Lung (tissue), 12 donors: ENCODE results near the gene GTF3C5. TPM values are rescaled to one million over a fixed set of nuclear protein-coding genes. Genes with fewer than 3 reads are reported as not detected.

Experiments
- ATAC-seq: fragments of 200-7000 bp; cut with Tn5 transposase; one replicate; pipeline ENCODE4 v1.9.1; 2020; ENCODE audit warnings: moderate number of reproducible peaks; ENCODE audit not compliant: insufficient read depth, low FRiP score
- DNase-seq, 3 donors: peaks; one replicate each; pipeline ENCODE4 v3.0.0-alpha.2; 2013 to 2017
- H3K27ac ChIP-seq, 2 donors: one replicate each; pipeline ENCODE4 v1.5.1; 2013; ENCODE audit warnings: mild to moderate bottlenecking in 2 of 2, moderate library complexity in 2 of 2, control low read depth in 1 of 2, inconsistent platforms in 1 of 2, low read depth in 1 of 2, low read length in 1 of 2
- H3K27me3 ChIP-seq, 3 donors: one replicate each; pipeline ENCODE4 v1.5.1; 2013; ENCODE audit warnings: low read length in 2 of 3; ENCODE audit not compliant: control insufficient read depth in 3 of 3, insufficient read depth in 3 of 3
- H3K36me3 ChIP-seq, 4 donors: one replicate each; pipeline ENCODE4 v1.5.1; 2013; ENCODE audit warnings: low read length in 4 of 4, mild to moderate bottlenecking in 1 of 4, moderate library complexity in 1 of 4; ENCODE audit not compliant: control insufficient read depth in 4 of 4, insufficient read depth in 4 of 4
- H3K4me1 ChIP-seq, 5 donors: one replicate each; pipeline ENCODE4 v1.5.1; 2013; ENCODE audit warnings: low read length in 5 of 5, mild to moderate bottlenecking in 2 of 5, moderate library complexity in 1 of 5; ENCODE audit not compliant: control insufficient read depth in 5 of 5, insufficient read depth in 5 of 5
- H3K4me3 ChIP-seq: one replicate; pipeline ENCODE4 v1.5.1; 2013; ENCODE audit warnings: mild to moderate bottlenecking, control low read depth, moderate library complexity
- H3K9ac ChIP-seq, 2 donors: one replicate each; pipeline ENCODE4 v1.5.1; 2013; ENCODE audit warnings: low read length in 2 of 2, control low read depth in 1 of 2; ENCODE audit not compliant: insufficient read depth in 1 of 2
- H3K9me3 ChIP-seq, 4 donors: one replicate each; pipeline ENCODE4 v1.5.1; 2013; ENCODE audit warnings: low read length in 3 of 4, mild to moderate bottlenecking in 1 of 4, moderate library complexity in 1 of 4; ENCODE audit not compliant: control insufficient read depth in 4 of 4, insufficient read depth in 3 of 4
- CTCF ChIP-seq: IDR thresholded peaks from 2 replicates; pipeline ENCODE4 v1.5.1; 2012; ENCODE audit warnings: mild to moderate bottlenecking; ENCODE audit errors: control extremely low read depth, extremely low read depth
- WGBS, 2 donors: extraction: QIAGEN DNeasy Blood & Tissue Kit; methylation state at CpG; one replicate each; pipeline ENCODE4 v1.1.7; 2013; 5-methylcytosine and 5-hydroxymethylcytosine counted together
- polyA plus RNA-seq, 2 donors: library from polyadenylated mRNA; stranded (reverse); fragments of 200-250 nt; gene quantifications; one replicate each; pipeline ENCODE4 v1.2.1, GENCODE V29; 2013
- total RNA-seq, 2 donors: library from RNA; depleted of rRNA in 1 of 2; stranded (reverse); fragments of >200 nt in 1 of 2; gene quantifications; one replicate each; pipeline ENCODE4 v1.2.1, GENCODE V29; 2014 to 2021
- donor health status: control.
- donor health status: control.
- donor health status: Bipolar disorder and iron deficiency.
- donor health status: healthy.
- donor health status: DM: yes; HTN: yes; CAD: no.

GTF3C5 gene
- total and polyA plus RNA-seq, 4 donors: 41.0 to 60.0 (median 45.5) TPM

GRCh38 chr9:133104718-133105460, 74.1 kb downstream of the GTF3C5 start:
- H3K9me3 ChIP-seq: no peaks in the 10 kb centered on the region
- H3K4me3 ChIP-seq: no peak overlapping the region
- H3K9ac ChIP-seq: no peak overlapping the region
- no peak overlapping the region for H3K27ac ChIP-seq
- TF ChIP-seq CTCF: no peak
- H3K4me1 ChIP-seq: no peaks in the 10 kb centered on the region
- peaks cover 20 to 88% (median 35%) of the 10 kb centered on the region in 4 donors for H3K36me3 ChIP-seq
- H3K27me3 ChIP-seq: no peaks in the 10 kb centered on the region
- no peak for DNase-seq
- ATAC-seq: no peak
- 86 to 91% methylated on average over 15 of the region's 15 CpGs for WGBS, 2 donors

- ATAC-seq (no peak), DNase-seq (no peak)
- no peak for TF ChIP-seq CTCF
- H3K4me3 ChIP-seq: no peak overlapping the region
- H3K4me1 ChIP-seq: no peaks in the 10 kb centered on the region
- no peaks in the 10 kb centered on the region for H3K9me3 ChIP-seq
- peaks cover 21 to 88% (median 33%) of the 10 kb centered on the region in 4 donors for H3K36me3 ChIP-seq
- H3K27me3 ChIP-seq: no peaks in the 10 kb centered on the region
- H3K9ac ChIP-seq: no peak overlapping the region
- H3K27ac ChIP-seq: no peak overlapping the region
- 94% methylated on average over 7 of the region's 7 CpGs for WGBS, 2 donors
Measured at GRCh38 chr9:133105461-133105770, 74.6 kb downstream of the GTF3C5 start.

DNA sequence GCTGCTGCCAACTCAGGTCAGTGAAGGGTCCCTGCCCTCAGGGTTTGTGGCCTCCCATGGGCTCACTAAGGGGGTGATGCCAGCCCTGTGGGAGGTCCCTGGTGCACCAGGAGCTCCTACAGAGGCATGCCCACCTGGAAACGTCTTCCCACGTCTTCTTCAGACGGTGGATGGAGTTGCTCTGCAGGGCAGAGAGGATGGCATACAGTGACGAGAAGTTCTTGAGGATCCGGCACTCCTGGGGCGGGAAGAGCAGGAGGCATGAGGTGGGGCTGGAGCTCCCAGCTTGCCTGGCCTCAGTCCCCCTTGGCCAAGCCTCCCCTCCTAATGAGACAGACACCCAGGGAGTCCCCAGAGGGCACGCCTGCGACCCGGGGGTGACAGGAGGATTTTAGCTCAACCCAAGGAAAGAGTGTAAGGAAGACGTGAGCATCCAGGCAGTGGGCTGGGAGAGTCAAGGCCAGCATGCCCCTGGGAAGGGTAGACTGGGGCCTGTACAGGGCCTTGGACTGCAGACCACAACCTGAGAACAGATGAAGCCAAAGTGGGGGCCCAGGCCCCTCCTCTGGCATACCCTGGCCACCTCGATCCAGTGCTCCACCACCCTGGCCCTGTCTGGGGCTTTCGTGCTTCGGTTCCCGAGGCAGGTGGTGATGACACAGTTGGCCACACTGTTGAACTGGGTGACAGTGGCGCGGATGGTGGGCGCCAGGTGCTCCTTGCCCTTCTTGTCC, 75.9 kb downstream of the GTF3C5 start:
- Histone ChIP-seq H3K27me3 (no peaks in the 10 kb centered on the region), H3K27ac (no peak overlapping the region), H3K9ac (no peak overlapping the region), H3K4me1 (no peaks in the 10 kb centered on the region), H3K36me3 (peaks cover 16 to 76% (median 26%) of the 10 kb centered on the region in 4 donors), H3K4me3 (no peak overlapping the region), H3K9me3 (no peaks in the 10 kb centered on the region)
- WGBS, 2 donors: 96% methylated on average over 17 of the region's 17 CpGs
- no peak for DNase-seq
- TF ChIP-seq CTCF: no peak
- no peak for ATAC-seq
